A549 (cell line): ENCODE results near the gene C18orf63.

ENCODE experiments used
- CTCF ChIP-seq: fragments of >200 bp; sonication (Bioruptor Twin); formaldehyde crosslinking; IDR thresholded peaks from 3 replicates; pipeline ENCODE4 v1.5.1; 2016
- RAD21 ChIP-seq, 2 experiments: fragments of >200 bp in 1 of 2; sonication (Bioruptor Twin) in 1 of 2; formaldehyde crosslinking in 1 of 2; IDR thresholded peaks in 1 of 2; conservative IDR thresholded peaks in 1 of 2; 2 replicates in 1 of 2; 3 replicates in 1 of 2; pipeline ENCODE4 v1.6.1; 2012 to 2018; ENCODE audit warnings: inconsistent platforms in 1 of 2
- USF2 ChIP-seq: fragments of 450-650 bp; IDR thresholded peaks from 2 replicates; pipeline ENCODE4 v1.6.1; 2014; ENCODE audit warnings: antibody characterized with exemption

- no peak for TF ChIP-seq USF2
- TF ChIP-seq CTCF: no peak
- TF ChIP-seq RAD21 (conservative IDR thresholded peaks at IDR 0.05 in 1 of 2, IDR thresholded peaks at IDR 0.05 in 1 of 2): no peak
Observed at GRCh38 chr18:74389171-74389927, 73.7 kb downstream of the C18orf63 start.
